HG03521 (cell line): ENCODE data around the gene YTHDF1.

Experiments
- ATAC-seq: cut with Tn5 transposase; IDR thresholded peaks from one replicate; pipeline ENCODE4 v1.9.1; 2021; ENCODE audit warnings: mild to moderate bottlenecking, moderate library complexity; ENCODE audit not compliant: unreplicated experiment

YTHDF1 gene

GRCh38 chr20:63248835-63249591, 33.1 kb upstream of the YTHDF1 start:
- no peak for ATAC-seq

- ATAC-seq, result no peak
These were observed 31.8 kb upstream of the YTHDF1 start for GRCh38 chr20:63247671-63248228.

DNA sequence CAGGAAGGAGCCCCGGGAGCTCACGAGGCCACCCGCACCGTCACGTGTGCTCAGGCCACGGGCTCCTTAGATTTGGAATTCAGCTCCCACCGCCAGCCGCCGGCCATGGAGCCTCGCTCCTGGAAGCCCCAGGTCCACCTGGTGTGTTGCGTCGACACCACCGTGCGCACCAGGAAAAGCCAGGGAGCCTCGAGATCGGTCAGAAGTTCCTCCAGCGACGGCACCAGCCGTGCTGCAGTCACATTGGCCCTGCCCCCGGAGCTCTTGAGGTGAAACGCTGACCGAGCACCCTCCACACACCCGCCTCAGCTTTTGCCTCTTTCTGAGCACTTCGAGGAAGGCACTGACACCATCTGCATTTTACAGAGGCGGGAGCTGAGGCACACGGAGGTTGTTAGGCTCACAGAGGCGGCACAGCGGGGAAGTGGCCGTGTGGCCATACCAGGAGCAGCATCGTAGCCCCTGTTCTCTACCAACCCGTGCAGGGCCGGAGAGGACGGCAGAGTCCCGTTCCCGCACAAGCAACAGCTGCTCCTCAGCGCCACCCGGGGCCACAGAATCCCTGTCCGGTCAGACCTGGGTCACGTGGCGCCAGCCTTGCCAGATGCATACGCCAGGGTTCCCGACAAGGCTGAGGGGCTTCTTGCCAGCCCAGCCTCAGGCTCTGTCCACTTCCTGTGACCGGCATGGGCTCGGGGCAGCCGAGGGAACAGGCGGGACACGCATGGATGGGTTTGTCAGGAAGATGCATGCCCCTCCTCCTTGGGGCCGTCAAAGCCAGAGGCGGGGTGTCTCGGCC, 30.8 kb upstream of the YTHDF1 start:
- no peak for ATAC-seq

- ATAC-seq, result no peak
These were observed 28.5 kb upstream of the YTHDF1 start for GRCh38 chr20:63244468-63244867.

DNA sequence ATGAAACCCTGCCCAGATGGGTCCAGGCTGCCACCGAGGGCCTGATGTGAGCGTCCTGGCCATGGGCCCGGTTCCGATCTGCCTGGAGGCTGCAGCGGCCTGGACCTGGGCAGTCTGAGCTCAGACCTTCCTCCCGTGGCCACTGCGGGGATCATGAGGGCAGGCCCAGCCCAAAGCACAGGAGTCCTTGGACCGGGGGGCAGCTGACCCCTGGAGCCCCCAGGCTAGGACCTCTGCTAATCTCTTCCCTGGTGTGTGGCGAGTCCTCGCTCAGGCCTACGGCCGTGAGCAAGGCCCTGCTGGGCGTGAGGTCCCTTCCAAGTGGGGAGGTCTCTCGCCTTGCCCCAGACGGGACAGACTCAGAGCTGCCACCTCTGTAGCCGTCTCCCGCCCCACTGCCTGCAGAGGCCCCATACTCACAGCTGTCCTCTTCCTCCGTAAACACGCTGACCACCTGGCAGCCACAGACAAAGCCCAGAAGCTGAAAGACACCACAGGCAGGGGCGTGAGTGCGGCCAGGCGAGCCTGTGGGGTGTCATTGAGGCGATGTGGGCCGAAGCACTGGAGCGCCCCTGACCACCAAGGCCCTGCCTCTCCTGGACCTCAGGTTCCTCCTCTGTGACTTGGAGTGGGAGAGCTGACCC, 27.8 kb upstream of the YTHDF1 start:
- no peak for ATAC-seq

GRCh38 chr20:63242736-63243135, 26.8 kb upstream of the YTHDF1 start:
- no peak for ATAC-seq

- no peak for ATAC-seq
These were observed 25.3 kb upstream of the YTHDF1 start for GRCh38 chr20:63241272-63241671.

DNA sequence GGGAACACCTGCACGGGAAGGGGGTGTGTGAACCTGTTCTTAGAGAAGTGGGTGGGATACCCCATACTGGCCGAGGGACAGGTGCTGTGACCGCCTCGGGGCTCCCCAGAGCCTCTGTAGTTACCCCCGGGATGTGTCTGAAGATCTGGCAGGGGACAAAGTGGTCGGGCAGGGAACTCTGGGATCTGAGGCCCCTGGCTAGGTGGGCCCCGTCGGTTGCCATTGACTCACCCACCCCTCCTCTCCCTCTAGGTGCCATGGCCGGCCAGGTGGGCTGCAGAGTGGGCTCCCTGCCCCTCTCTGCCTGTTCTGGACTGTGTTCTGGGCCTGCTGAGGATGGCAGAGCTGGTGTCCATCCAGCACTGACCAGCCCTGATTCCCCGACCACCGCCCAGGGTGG, 24.1 kb upstream of the YTHDF1 start:
- ATAC-seq, result no peak

DNA sequence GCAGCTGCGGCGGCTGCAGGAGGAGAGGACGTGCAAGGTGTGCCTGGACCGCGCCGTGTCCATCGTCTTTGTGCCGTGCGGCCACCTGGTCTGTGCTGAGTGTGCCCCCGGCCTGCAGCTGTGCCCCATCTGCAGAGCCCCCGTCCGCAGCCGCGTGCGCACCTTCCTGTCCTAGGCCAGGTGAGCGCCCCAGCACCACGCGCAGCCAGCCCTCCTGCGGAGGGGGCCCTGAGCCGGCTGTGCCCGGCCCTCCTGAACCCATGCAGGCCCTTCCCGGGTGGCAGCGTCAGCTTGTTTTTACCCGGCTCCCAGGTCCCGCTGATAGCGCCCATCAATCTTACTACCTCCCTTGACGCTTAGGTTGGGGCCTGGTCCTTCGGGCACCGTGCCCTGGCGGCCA, 23.5 kb upstream of the YTHDF1 start:
- ATAC-seq, result no peak

DNA sequence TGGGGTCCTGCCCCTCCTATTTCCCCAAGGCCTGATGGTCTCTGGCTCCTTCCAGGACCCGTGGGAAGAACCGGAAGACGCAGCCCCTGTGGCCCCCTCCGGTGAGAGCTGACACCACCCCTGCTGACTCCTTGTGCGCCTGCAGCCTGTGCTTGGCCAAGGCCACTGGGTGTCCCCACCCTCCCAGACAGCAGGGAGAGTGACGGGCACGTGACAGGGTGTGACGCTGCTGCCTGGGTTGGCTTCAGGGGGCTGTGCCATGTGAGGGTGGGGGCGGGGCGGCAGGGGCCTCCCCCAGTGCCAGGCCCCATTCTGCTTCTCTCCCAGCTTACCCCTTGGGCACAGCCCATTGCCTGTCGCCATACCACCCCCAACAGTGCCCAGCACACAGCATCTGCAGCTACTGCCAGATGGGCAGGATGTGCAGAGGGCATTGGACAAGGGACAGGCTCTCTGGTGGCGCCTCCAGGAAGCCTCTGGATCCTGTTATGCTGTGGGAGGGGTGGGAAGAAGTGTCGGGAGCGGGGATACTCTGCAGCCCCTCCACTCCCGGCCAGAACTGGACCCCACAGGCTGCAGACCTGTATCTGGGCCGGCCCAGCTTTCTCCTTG, 22.7 kb upstream of the YTHDF1 start:
- ATAC-seq, result no peak

- no peak for ATAC-seq
These were observed 22.1 kb upstream of the YTHDF1 start for GRCh38 chr20:63238031-63238430.

- ATAC-seq, result no peak
These were observed 20.3 kb upstream of the YTHDF1 start for GRCh38 chr20:63236116-63236837.

DNA sequence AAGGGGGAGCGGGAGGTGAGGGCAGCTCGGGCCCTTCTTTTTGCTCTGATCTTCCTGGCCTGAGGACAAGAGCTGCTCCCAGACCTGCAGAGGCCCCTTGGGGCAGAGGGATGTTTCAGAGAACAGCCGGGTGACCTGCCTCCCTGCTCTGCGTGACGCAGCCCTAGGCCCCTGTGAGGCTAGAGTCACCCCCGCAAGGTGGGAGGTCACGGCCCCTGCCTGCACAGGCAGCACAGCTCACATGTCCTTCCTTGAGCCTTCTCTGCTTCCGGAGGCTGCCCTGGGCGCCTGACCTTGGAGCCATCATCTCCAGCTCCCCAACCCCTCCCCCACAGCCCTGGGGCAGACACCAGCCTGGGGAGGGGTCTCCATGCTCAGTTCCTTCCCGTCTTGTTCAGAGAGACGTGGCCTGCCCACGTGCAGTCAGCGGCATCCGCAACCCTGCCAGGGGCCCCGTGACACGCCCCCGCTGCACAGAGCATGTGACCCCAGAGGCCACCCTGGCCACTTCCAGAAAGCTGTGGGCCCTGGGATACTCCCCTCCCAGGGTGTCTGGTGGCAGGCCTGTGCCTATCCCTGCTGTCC, 19.6 kb upstream of the YTHDF1 start, which contains the start of gene BIRC7:
Gene BIRC7 (plus strand): TSS at position 507 of the 585 bp plus-strand sequence. CDS start 192 bp downstream, outside the sequence.
- ATAC-seq, result no peak

- no peak for ATAC-seq
These were observed 18.9 kb upstream of the YTHDF1 start for GRCh38 chr20:63234693-63235398.

DNA sequence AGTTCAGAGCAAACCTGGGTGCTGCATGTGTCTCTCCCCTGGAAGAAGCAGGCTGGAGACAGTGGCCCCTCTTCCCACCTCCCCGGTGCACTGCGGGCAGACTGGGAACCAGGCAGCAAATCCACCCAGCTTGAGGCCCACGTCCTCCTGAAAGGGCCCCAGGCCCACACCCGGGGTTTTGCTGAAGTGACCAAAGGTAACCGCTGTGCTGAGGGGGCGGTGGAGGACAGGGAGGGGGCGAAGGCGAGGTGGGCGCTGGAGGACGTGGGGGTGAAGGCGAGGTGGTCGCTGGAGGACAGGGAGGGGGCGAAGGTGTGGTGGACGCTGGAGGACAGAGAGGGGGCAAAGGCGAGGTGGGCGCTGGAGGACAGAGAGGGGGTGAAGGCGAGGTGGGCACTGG, 18.0 kb upstream of the YTHDF1 start:
- no peak for ATAC-seq

DNA sequence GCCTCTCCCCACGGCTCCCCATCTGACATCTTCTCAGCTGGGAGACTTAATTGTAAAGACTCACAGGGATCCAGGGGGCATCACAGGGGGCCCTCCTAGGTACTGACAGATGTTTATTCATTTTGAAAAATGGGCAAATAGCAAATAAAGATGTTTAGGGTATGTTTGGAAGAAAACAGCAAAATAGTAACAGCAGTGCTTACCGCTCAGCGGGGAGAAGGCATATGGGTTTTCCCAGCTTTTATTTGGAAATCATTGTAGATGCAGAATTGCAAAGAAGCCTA, 17.1 kb upstream of the YTHDF1 start:
- ATAC-seq, result no peak

GRCh38 chr20:63232235-63233060, 16.5 kb upstream of the YTHDF1 start:
- ATAC-seq, result no peak

GRCh38 chr20:63230800-63231268, 14.9 kb upstream of the YTHDF1 start:
- ATAC-seq, result no peak

GRCh38 chr20:63228806-63229205, 12.9 kb upstream of the YTHDF1 start:
- no peak for ATAC-seq
